WI38 (cell line): ENCODE results near the gene PSMC5.
"Not testable (repeated sequence)": the region's sequence is repeated elsewhere in the genome, so short reads cannot be mapped to it uniquely, and the experiment has no call there.

Experiments
- H3K4me3 ChIP-seq: 2 replicates; pipeline ENCODE4 v1.5.1; 2011; ENCODE audit warnings: low read depth, mild to moderate bottlenecking, control low read depth, low read length
- TF ChIP-seq, protein P1 (sequence below): IDR thresholded peaks from 2 replicates; pipeline ENCODE4 v1.5.1; 2012; ENCODE audit warnings: low read depth, mild to moderate bottlenecking, control low read depth, low read length

Gene PSMC5

DNA sequence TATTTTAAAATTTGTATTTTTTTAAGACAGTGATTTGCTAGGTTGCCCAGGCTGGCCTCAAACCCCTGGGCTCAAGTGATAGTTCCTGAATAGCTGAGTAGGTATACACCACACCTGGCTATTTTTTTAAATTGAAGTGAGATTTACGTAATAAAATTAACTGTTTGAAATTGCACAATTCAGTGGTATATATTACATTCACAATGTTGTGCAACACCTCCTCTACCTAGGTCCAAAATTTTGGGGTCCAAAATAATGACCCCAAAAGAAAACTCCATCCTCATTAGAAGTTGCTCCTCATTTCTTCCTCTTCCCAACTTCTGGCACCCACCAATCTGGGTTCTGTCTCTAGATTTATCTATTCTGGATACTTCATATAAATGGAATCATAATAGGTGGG, 18.3 kb downstream of the PSMC5 start:
- TF ChIP-seq, protein P1, sequence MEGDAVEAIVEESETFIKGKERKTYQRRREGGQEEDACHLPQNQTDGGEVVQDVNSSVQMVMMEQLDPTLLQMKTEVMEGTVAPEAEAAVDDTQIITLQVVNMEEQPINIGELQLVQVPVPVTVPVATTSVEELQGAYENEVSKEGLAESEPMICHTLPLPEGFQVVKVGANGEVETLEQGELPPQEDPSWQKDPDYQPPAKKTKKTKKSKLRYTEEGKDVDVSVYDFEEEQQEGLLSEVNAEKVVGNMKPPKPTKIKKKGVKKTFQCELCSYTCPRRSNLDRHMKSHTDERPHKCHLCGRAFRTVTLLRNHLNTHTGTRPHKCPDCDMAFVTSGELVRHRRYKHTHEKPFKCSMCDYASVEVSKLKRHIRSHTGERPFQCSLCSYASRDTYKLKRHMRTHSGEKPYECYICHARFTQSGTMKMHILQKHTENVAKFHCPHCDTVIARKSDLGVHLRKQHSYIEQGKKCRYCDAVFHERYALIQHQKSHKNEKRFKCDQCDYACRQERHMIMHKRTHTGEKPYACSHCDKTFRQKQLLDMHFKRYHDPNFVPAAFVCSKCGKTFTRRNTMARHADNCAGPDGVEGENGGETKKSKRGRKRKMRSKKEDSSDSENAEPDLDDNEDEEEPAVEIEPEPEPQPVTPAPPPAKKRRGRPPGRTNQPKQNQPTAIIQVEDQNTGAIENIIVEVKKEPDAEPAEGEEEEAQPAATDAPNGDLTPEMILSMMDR, result no peak
- H3K4me3 ChIP-seq, result no peak overlapping the region

DNA sequence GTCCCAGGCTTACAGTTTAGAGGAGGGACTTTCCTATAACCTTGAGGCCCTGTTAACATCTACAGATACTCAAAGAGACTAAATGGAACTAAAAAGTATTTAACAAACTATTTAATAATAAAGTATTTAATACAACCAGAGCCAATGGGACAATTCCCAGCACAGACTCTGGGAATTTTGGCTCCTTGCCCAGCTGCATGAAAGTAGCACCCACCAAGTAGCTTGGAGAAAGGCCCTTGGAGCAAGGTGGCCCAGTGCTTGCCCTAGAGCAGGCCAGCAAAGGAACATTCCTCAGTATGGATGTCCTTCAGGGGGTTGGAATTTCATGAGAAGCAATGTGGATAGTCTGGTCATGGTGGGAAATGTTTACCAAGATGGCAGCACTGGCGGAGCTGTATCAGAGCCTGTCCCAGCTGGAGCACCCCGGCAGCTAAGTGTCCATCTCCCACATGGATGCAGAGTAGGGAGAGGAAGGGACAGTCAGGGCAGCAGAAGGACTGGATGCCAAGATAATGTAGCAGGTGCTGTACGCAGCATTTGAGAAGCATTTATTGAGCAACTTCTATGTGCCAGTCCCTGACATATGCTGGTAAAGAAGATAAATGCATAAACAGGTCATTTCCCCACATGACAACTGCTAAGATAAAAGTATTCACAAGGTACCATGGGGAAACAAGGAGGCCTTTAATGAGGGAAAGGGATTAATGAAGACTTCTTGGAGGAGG, 20.5 kb downstream of the PSMC5 start:
- no peak overlapping the region for H3K4me3 ChIP-seq
- TF ChIP-seq, protein P1, result no peak

DNA sequence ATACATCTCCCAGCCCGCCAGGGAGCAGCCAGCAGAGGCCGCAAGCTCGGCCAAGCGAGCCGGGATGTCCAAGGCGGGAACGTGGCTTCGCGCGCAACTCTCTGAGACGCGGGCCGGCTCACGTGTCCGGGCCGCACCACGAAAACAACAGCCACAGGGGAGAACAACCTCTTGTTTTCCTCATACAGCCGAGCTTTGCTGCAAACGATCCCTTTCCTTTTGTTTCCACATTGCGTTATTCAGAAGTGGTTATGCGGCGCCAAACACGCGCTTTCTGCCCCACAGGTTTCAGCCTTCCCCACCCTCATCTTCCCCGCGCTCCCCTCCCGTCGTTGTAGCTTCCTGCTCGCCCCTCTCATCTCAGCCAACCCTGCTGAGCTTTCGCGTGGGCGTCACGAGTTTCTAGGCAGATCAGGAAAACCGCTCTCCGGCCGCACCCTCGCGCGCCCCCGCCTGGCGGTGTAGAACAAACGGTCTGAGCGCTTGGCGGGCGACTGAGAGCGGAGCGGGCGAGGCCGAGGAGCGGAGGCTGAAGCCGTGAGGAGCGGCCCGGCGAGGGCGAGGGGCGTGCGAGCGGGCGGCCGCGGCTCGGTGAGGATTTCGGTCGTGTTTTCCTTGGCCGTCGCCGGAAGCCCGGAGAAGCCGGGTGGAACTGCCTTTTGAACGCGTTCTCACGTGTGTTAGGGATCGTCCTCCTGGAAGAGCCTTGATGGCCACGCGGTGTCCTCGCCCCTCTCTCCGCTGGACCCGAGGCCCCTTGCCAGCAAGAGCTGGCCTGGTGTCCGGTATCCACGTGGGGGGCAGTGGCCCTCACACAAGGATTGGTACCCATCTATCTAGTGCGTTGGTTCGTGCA, 21.8 kb downstream of the PSMC5 start:
- TF ChIP-seq, protein P1, result peak; percentile 18; the same call in 1 of the 2 replicates
- no peak overlapping the region for H3K4me3 ChIP-seq

DNA sequence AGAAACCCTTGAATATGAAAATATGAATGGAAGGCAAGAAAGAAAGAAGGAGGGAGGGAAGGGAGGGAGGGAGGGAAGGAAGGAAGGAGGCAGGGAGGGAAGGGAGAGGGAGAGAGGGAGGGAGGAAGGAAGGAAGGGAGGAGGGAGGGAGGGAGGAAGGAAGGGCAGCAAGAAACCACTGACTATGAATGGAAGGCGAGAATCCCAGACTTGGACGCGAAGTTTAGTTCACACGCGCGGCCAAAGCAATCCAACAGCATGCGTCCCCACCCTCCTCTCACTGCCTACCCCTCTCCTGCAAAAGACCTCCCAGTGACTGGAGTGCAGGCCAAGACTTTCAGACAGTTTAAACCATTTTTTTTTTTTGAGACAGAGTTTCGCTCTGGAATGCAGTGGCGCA, 23.2 kb downstream of the PSMC5 start:
- TF ChIP-seq, protein P1, result no peak
- no peak overlapping the region for H3K4me3 ChIP-seq

DNA sequence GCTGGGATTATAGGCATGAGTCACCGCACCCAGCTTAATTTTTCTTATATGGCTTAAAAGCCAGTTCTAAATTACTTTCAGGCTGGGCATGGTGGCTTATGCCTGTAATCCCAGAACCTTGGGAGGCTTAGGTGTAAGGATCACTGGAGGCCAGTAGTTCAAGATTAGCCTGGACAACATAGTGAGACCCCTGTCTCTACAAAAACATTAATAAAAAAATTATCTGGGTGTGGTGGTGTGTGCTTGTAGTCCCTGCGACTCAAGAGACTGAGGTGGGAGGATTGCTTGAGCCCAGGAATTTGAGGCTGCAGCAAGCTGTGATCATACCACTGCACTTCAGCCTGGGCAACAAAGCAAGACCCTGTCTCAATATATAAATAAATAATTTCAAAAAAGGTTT, 26.0 kb downstream of the PSMC5 start:
- TF ChIP-seq, protein P1, result no peak
- no peak overlapping the region for H3K4me3 ChIP-seq

DNA sequence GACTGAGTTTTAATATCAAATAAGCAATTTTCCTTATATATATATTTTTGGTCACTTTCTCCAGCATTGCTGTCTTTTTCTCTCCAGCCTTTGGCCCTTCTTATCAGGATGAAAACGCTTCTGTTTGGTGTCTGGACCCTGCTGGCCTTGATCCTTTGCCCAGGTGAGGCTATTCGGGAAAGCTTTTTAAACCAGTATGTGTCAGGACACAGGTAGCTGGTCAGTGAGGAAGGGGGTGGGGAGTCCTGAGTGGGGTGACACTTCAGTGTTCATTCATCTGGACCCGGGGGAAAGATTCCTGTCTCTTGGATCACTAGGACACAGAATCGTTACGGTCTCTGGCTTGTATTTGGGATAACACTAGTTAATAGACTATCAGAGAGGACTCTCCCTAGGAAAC, 27.5 kb downstream of the PSMC5 start:
- no peak overlapping the region for H3K4me3 ChIP-seq
- TF ChIP-seq, protein P1, result no peak

DNA sequence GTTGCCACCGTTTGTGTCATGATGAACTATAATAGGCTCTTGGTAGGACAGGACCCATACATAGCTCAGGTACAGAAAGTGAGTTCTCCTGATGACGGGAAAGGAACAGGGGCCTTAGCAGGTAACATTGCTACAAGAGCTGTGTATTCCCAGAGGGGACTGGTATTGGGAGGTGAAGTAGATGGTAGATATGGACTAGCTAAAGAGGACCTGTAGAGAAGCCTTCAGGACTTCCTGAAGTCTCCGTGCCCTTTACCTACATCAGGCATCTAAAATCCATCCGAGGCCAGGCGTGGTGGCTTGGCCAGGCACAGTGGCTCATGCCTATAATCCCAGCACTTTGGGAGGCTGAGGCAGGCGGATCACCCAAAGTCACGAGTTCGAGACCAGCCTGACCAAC, 28.0 kb downstream of the PSMC5 start:
- H3K4me3 ChIP-seq, result no peak overlapping the region
- TF ChIP-seq, protein P1, result no peak

DNA sequence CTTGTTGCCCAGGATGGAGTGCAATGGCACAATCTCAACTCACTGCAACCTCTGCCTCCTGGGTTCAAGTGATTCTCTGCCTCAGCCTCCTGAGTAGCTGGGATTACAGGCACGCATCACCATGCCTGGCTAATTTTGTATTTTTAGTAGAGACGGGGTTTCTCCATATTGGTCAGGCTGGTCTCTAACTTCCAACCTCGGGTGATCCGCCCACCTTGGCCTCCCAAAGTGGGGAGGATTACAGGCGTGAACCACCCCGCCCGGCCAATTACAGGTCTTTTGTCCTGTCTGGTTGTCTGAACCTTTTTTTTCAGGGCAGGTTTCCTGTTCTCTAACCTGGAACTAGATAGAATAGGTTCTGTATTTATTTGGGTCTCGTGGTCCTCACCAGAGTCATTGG, 29.2 kb downstream of the PSMC5 start:
- H3K4me3 ChIP-seq, result not testable (repeated sequence)
